Left forelimb (tissue), 1 donor: ENCODE measurements around the gene DPF3.

Experiments used
- DNase-seq: peaks from one replicate; pipeline ENCODE4 v3.0.0-alpha.2; 2018; ENCODE audit warnings: low spot score

DPF3 gene

DNA sequence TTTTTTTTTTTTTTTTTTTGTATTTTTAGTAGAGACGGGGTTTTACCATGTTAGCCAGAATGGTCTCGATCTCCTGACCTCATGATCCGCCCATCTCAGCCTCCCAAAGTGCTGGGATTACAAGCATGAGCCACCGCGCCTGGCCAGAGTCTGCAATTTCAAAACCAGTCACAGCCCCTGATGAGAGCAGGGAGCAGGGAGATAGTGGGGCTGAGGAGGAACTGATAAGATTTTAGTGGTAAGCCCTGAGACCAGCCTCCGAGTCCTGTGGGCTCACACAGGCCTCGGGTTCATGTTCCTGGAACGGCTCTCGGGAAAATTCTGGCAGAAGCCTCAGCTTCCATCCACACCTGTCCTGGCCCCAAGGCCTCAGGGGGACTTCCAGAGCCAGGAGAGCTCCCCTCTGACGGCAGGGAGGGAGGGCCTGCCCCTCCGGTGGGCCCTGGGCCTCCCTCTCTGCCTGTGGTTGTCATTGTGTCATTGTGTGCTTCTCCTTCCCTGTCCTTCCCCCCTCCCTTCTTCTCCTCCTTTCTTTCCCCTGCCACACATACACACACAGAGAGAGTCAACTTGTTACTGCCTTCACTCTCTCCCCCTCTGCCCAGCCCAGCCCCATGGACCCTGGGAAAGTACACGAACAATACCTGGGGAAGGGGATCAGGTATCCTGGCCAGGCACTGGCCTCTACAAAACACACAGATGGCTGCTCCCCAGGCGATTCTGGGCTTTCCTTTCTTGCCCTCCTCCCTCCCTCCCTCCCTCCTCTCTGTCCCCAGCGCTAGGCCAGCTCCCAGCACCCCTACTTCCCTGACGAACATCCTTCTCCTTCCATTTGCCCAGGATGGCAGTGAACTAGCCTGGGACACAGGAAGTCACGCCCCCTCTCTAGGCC lies 294.1 kb downstream of the DPF3 start:
- no peak for DNase-seq

DNA sequence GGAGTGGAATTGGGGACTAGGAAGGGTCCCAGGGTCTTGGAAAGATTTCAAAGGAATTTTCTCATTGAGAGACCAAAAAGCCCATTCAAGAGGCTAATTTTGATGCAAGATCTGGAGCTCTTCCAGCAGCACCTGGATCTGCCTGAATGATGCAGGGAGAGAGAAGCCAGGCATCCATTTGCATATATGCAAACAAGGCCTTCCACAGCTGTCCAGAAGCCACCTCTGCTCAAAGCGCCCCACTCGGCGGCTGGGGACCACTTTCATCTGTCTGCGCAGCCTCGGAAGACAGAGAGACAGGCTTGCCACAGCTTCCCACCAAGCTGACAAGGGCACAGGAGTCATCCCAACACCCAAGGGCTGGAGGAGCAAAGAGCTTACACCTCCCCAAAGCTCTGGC lies 295.6 kb downstream of the DPF3 start:
- no peak for DNase-seq

- DNase-seq, result no peak
These were observed 296.4 kb downstream of the DPF3 start for GRCh38 chr14:72597252-72598233.

DNA sequence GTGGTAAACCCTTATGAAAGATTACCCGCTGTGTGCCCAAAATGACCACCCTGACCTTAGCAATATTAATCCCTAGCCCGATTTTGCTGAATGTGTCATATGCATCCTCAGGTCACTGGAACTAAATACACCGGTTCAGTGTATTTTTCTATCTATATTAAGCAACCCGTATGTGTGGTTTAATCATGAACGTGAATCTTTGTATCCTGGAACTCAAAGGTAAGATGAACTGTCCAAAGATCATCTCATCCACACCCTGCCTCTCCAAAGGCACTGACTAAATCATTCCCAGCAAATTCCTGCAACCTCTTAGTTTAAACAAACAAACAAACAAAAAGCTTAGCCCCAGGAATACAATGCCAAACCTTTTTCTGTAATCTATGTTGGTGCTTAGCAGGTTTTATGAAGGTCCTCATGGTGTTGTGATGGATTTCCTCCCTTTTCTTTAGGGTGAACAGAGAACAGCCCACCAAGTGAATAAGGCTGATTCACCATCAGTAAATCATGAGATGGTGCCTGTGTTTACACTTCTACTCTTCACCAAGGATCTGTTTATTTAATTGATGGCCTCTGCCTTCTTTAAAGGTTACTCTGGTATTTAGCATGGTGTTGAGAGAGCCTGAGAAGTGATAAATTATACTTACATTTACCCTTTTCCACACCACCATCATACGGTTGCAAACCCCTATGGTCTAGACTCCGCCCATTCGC lies 298.6 kb downstream of the DPF3 start:
- no peak for DNase-seq

GRCh38 chr14:72594099-72594901 lies 299.6 kb downstream of the DPF3 start:
- no peak for DNase-seq

- DNase-seq, result no peak
These were observed 302.5 kb downstream of the DPF3 start for GRCh38 chr14:72591391-72591790.

- DNase-seq, result no peak
These were observed 303.3 kb downstream of the DPF3 start for GRCh38 chr14:72590577-72590976.

DNA sequence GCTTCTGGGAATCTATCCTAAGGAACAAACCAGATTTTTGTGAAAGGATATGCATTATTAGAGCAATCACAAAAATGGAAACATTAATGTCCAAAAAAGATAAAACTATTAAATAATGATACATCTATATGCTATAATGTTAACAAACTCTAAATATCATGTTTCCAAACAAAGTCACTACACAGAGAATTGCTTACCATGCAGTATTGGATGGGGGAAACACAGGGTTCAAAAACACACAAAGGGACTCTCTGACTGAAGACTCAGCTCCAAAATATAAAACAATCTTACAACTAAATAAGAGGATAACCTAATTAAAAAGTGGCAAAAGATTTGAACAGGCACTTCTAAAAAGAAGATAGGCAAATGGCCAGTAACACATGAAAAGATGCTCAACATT lies 304.2 kb downstream of the DPF3 start:
- no peak for DNase-seq

- DNase-seq, result no peak
These were observed 305.4 kb downstream of the DPF3 start for GRCh38 chr14:72588521-72588920.

GRCh38 chr14:72583316-72584272 lies 310.3 kb downstream of the DPF3 start:
- no peak for DNase-seq

GRCh38 chr14:72582582-72582981 lies 311.3 kb downstream of the DPF3 start:
- DNase-seq, result no peak

- no peak for DNase-seq
These were observed 315.4 kb downstream of the DPF3 start for GRCh38 chr14:72578514-72578913.

GRCh38 chr14:72577521-72577920 lies 316.4 kb downstream of the DPF3 start:
- DNase-seq, result no peak

GRCh38 chr14:72576258-72576657 lies 317.6 kb downstream of the DPF3 start:
- no peak for DNase-seq

- no peak for DNase-seq
These were observed 319.2 kb downstream of the DPF3 start for GRCh38 chr14:72574715-72575114.

- no peak for DNase-seq
These were observed 320.0 kb downstream of the DPF3 start for GRCh38 chr14:72573725-72574417.
